SK-N-MC (cell line): ENCODE measurements around the gene RPRM.
A peak's percentile ranks its signal among the peaks of the same experiment; 100 is the strongest.

Experiments used
- DNase-seq: peaks from one replicate; pipeline ENCODE4 v3.0.0-alpha.2; 2011; ENCODE audit warnings: low read depth, low spot score
- H3K27ac ChIP-seq: fragments of 200-600 bp; sonication (generic); 2 replicates; pipeline ENCODE4 v1.5.1; 2016; ENCODE audit warnings: mixed run types
- H3K36me3 ChIP-seq: fragments of 200-600 bp; sonication (generic); 2 replicates; pipeline ENCODE4 v1.6.1; 2017; ENCODE audit warnings: antibody characterized with exemption, low read length, mixed read lengths; ENCODE audit not compliant: insufficient read depth
- H3K4me3 ChIP-seq: fragments of 200-600 bp; sonication (generic); 2 replicates; pipeline ENCODE4 v1.5.1; 2016
- H3K9ac ChIP-seq: fragments of 200-600 bp; sonication (generic); 2 replicates; pipeline ENCODE4 v1.8.0; 2017; ENCODE audit warnings: mixed run types, mixed read lengths; ENCODE audit not compliant: insufficient read length
- H3K9me3 ChIP-seq: fragments of 200-600 bp; sonication (generic); 2 replicates; pipeline ENCODE4 v1.6.1; 2017; ENCODE audit warnings: low read depth, mild to moderate bottlenecking, antibody characterized with exemption, low read length, moderate library complexity, mixed read lengths
- EZH2 ChIP-seq: fragments of 200-600 bp; sonication (generic); IDR thresholded peaks from one replicate; pipeline ENCODE4 v1.6.1; 2017; ENCODE audit warnings: antibody characterized with exemption
- FOXP2 ChIP-seq: optimal IDR thresholded peaks from 2 replicates; pipeline ENCODE3; 2011; ENCODE audit warnings: mild to moderate bottlenecking, moderate library complexity; ENCODE audit not compliant: insufficient read depth; ENCODE audit errors: extremely low read length, control extremely low read depth
- POLR2AphosphoS5 ChIP-seq: IDR thresholded peaks from 2 replicates; pipeline ENCODE4 v1.6.1; 2012; ENCODE audit warnings: mild to moderate bottlenecking, low read depth, low read length, borderline replicate concordance

Gene RPRM

GRCh38 chr2:153495725-153496124 is 17.2 kb upstream of the RPRM start:
- no peak for DNase-seq
- Histone ChIP-seq H3K27ac (no peak overlapping the region), H3K36me3 (no peaks in the 10 kb centered on the region), H3K9ac (no peak overlapping the region), H3K4me3 (no peak overlapping the region), H3K9me3 (no peaks in the 10 kb centered on the region)
- TF ChIP-seq EZH2 (no peak), FOXP2 (no peak), POLR2AphosphoS5 (no peak)

GRCh38 chr2:153488072-153488471 is 9.5 kb upstream of the RPRM start:
- H3K4me3 ChIP-seq = no peak overlapping the region
- no peak for DNase-seq
- TF ChIP-seq EZH2 (no peak), FOXP2 (no peak), POLR2AphosphoS5 (no peak)

DNA sequence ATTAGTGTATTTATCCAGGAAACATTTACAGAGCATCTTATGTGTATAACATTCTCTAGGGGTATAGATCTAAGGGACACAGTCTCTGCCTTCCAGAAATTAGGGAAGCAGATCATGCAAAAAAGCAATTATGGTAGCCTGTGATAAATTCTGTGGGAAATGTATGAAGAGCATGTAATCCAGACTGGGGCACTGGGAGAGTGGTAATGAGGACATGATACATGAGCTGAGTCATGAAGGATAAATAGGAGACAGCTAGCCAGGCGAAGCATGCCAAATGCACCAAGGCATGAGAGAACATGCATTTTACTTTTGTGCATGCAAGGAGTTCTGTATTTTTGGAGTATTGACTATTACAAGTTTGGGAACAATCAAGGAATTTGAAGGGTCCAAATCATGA is 8.9 kb upstream of the RPRM start:
- TF ChIP-seq FOXP2 (no peak), EZH2 (no peak), POLR2AphosphoS5 (no peak)
- Histone ChIP-seq H3K9ac (no peak overlapping the region), H3K36me3 (no peaks in the 10 kb centered on the region), H3K4me3 (no peak overlapping the region), H3K27ac (no peak overlapping the region), H3K9me3 (no peaks in the 10 kb centered on the region)
- no peak for DNase-seq

More at GRCh38 chr2:153488072-153488471, 9.5 kb upstream of the RPRM start:
- Histone ChIP-seq H3K9ac (no peak overlapping the region), H3K36me3 (no peaks in the 10 kb centered on the region), H3K27ac (no peak overlapping the region), H3K9me3 (no peaks in the 10 kb centered on the region)

DNA sequence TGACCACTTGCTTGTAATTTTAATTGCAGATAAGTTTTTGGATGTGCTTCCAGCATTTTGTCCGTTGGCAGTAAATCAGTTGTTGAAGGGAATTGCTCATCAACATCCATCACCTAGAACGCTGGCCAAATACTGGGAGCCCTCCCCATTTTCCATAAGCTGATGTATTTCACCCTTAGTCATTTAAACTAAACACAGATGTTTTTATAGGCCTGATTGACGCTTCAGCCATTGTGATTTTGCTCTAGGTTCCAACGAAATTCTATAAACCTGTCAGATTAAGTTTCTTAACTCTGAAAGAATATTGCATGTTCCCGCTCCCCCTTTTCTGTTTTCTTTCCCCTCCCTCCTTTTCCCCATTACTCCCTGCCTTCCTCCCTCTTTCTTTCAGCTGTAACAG is 1.0 kb upstream of the RPRM start:
- Histone ChIP-seq H3K9me3 (no peaks in the 10 kb centered on the region), H3K4me3 (no peak overlapping the region), H3K9ac (no peak overlapping the region), H3K36me3 (no peaks in the 10 kb centered on the region), H3K27ac (no peak overlapping the region)
- TF ChIP-seq POLR2AphosphoS5 = no peak
- no peak for TF ChIP-seq EZH2
- no peak for TF ChIP-seq FOXP2
- no peak for DNase-seq

DNA sequence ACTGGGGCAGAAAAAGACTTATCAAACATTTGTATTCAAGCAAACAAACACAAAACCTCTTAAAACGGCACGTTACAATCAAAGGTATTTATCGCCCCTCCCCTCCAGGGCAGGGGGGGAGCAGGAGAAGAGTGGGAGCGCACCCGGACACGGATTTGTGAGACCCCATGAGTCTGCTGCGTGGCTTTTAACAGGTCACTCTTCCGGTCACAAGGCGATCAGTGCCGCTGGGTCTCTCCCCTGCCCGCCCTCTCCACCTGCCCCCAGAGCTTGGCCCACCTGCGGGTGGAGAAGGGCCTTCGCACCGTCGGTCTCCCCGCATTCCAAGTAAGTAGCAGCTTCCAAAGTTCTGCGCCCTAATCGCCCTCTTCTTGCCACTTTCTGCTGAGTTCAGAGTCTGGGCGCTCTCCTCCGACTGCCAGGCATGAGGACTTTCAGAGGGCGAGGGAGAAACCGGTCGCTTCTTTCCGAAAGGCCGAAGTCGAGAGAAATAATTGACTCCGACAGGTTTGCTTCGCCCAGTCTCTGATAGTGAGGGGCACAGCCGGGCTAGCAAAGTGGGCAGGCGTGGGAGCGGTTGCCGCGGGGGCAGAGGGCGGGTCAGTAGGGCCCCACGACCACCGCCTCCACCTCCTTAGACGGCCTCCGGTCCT is 800 bp downstream of the RPRM start:
- Histone ChIP-seq H3K4me3 (peak overlapping the region; percentile 70), H3K36me3 (no peaks in the 10 kb centered on the region), H3K9me3 (no peaks in the 10 kb centered on the region), H3K27ac (no peak overlapping the region), H3K9ac (no peak overlapping the region)
- no peak for DNase-seq
- no peak for TF ChIP-seq FOXP2
- TF ChIP-seq POLR2AphosphoS5 = no peak
- no peak for TF ChIP-seq EZH2

- H3K4me3 ChIP-seq = no peak overlapping the region; the same call in 1 of the 2 replicates
- H3K9ac ChIP-seq = no peak overlapping the region
- TF ChIP-seq POLR2AphosphoS5 (no peak), EZH2 (no peak), FOXP2 (no peak)
Measured at GRCh38 chr2:153476816-153477635, 1.5 kb downstream of the RPRM start.

GRCh38 chr2:153476491-153476815 is 2.1 kb downstream of the RPRM start:
- Histone ChIP-seq H3K9ac (no peak overlapping the region), H3K4me3 (no peak overlapping the region), H3K36me3 (no peaks in the 10 kb centered on the region), H3K9me3 (no peaks in the 10 kb centered on the region), H3K27ac (no peak overlapping the region)
- no peak for TF ChIP-seq POLR2AphosphoS5
- no peak for TF ChIP-seq EZH2
- no peak for TF ChIP-seq FOXP2
- DNase-seq = no peak

More at GRCh38 chr2:153476816-153477635, 1.5 kb downstream of the RPRM start:
- no peak for DNase-seq
- no peaks in the 10 kb centered on the region for H3K9me3 ChIP-seq
- no peaks in the 10 kb centered on the region for H3K36me3 ChIP-seq
- H3K27ac ChIP-seq = no peak overlapping the region

DNA sequence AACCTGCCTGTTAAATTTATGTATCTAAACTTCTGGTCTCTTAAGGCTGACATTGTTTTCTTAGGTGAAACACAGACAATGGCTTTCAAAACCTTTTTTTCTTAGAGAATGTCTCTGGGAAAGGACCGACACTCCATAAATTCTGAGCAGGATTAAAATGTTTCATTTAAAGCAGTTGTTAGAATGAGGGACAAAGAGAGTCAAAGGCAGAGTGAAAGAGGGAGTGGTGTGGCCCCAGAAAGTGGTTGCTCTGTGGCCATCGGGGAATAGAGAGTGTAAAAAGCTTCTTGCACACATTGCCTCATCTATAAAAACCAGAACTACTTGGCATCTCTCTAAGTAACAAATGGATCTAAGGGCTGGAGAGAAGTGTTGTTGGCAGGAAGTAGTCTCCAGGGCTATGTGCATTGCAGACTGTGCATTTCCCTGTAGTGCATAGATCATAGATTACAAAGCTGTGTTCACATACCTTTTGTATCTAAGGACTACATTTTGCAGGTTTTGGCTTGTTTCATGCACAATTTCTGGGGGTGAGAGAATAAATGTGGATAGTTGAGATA is 3.6 kb downstream of the RPRM start:
- Histone ChIP-seq H3K4me3 (no peak overlapping the region), H3K27ac (no peak overlapping the region), H3K9ac (no peak overlapping the region), H3K36me3 (no peaks in the 10 kb centered on the region), H3K9me3 (no peaks in the 10 kb centered on the region)
- TF ChIP-seq EZH2 = no peak
- no peak for TF ChIP-seq FOXP2
- no peak for TF ChIP-seq POLR2AphosphoS5
- no peak for DNase-seq
